ENCODE results near the gene ERI3.

ERI3 gene

DNA sequence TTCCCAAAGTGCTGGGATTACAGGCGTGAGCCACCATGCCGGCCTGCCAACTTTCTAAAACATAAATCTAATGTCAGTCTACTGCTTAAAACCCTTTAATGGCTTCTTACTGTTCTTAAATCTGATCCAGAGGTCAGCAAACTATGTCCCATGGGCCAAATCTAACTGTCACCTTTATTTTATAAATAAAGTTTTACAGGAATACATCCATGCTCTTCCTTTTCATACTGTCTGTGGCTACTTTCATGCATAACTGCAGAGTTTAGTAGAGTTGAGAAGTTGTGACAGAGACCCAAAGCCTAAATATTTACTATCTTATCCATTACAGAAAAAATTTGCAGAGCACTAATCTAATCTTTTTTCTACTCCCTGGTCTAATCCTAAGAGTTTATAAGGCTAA, 3.8 kb downstream of the ERI3 start:
- in situ Hi-C loops (cut with MboI; ENCODE audit: low sequenced_read_pairs), result no loop called here

GRCh38 chr1:44348061-44348485, 7.0 kb downstream of the ERI3 start:
- in situ Hi-C loops (cut with MboI; ENCODE audit: low sequenced_read_pairs), result no loop called here

GRCh38 chr1:44347280-44347679, 7.8 kb downstream of the ERI3 start:
- in situ Hi-C loops (cut with MboI; ENCODE audit: low sequenced_read_pairs), result no loop called here

- in situ Hi-C loops (cut with MboI; ENCODE audit: low sequenced_read_pairs), result no loop called here
Observed at GRCh38 chr1:44346878-44347277, 8.2 kb downstream of the ERI3 start.

GRCh38 chr1:44346184-44346583, 8.9 kb downstream of the ERI3 start:
- in situ Hi-C loops (cut with MboI; ENCODE audit: low sequenced_read_pairs), result no loop called here

GRCh38 chr1:44345187-44345775, 9.8 kb downstream of the ERI3 start:
- in situ Hi-C loops (cut with MboI; ENCODE audit: low sequenced_read_pairs), result no loop called here

- in situ Hi-C loops (cut with MboI; ENCODE audit: low sequenced_read_pairs), result no loop called here
Observed at GRCh38 chr1:44339731-44340130, 15.3 kb downstream of the ERI3 start.

DNA sequence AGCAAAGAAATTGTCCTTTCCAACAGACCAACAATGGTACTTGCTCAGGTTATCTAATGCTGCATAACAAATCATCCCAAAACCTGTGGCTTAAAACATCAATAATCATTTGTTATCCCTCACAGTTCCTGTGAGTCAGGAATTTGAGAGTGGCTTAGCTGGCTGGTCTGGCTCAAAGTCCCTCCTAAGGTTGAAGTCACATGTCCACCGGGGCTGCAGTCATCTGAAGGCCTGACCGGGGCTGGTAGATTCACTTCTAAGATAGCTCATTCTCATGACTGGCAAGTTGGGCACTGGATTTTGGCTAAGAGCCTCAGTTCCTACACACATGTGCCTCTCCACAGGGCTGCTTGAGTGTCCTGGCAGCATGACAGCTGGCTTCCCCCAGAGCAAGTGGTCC, 16.9 kb downstream of the ERI3 start:
- in situ Hi-C loops (cut with MboI; ENCODE audit: low sequenced_read_pairs), result no loop called here

DNA sequence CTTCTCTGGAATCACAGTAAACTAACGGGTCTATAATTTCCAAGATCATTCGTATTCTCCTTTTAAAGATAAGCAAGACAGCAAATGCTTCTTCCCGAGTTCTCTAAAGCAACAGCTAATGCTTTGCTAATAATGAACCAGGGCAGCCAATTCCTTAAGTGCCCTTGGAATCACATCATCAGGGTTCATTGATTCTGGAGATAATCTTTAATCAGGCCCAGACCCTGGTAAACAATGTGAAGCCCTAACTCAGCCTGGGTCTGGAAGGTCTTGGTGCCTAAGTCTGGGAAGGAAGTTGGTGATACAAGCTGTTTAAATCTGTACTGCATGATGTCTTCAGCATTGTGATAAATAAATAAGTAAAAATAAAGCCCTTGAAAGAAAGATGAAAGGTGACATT, 18.4 kb downstream of the ERI3 start:
- in situ Hi-C loops (cut with MboI; ENCODE audit: low sequenced_read_pairs), result no loop called here

GRCh38 chr1:44334968-44335367, 20.1 kb downstream of the ERI3 start:
- in situ Hi-C loops (cut with MboI; ENCODE audit: low sequenced_read_pairs), result no loop called here

- in situ Hi-C loops (cut with MboI; ENCODE audit: low sequenced_read_pairs), result no loop called here
Observed at GRCh38 chr1:44333376-44333775, 21.7 kb downstream of the ERI3 start.

DNA sequence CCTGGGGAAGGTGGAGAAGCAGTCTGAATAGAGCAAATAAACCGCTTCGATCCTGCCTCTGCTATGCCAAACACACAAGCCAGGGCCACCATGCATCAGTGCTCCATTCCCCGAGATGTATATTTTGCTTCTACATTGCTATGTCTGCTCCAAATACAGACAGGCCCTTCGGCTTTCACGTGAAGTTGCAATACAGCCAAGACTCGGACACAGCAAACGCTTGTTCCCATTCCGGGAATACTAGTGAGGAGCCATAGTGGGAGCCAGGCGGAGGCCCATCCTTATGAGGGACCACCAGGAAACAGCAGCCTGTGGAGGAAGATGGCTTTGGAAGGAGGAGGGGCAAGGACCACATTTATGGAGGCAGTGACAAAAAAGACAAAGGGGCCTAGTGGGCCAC, 22.6 kb downstream of the ERI3 start:
- in situ Hi-C loops (cut with MboI; ENCODE audit: low sequenced_read_pairs), result no loop called here

DNA sequence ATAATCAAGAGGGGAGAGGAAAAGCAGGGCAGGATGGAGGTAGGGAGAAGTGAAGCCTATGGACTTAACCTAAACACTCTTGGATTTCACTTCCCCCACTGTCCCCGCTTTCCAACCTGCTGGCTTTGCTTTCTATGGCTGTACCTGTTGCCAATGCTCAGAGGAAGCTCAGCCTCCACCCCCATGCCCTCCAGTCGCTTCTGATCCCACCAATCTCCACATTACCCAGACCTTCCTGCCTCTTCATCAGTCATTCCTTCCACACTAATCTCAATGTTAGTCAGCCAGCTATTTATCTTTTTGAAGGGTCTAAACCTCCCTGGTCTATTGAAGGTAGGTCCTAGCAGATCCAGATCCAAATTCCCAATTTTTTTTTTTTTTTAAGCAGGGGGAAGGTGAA, 24.1 kb downstream of the ERI3 start:
- in situ Hi-C loops (cut with MboI; ENCODE audit: low sequenced_read_pairs), result no loop called here

- in situ Hi-C loops (cut with MboI; ENCODE audit: low sequenced_read_pairs), result no loop called here
Observed at GRCh38 chr1:44328671-44329416, 26.2 kb downstream of the ERI3 start.

GRCh38 chr1:44327679-44328491, 27.2 kb downstream of the ERI3 start:
- in situ Hi-C loops (cut with MboI; ENCODE audit: low sequenced_read_pairs), result no loop called here

- in situ Hi-C loops (cut with MboI; ENCODE audit: low sequenced_read_pairs), result no loop called here
Observed at GRCh38 chr1:44326821-44327465, 28.1 kb downstream of the ERI3 start.

DNA sequence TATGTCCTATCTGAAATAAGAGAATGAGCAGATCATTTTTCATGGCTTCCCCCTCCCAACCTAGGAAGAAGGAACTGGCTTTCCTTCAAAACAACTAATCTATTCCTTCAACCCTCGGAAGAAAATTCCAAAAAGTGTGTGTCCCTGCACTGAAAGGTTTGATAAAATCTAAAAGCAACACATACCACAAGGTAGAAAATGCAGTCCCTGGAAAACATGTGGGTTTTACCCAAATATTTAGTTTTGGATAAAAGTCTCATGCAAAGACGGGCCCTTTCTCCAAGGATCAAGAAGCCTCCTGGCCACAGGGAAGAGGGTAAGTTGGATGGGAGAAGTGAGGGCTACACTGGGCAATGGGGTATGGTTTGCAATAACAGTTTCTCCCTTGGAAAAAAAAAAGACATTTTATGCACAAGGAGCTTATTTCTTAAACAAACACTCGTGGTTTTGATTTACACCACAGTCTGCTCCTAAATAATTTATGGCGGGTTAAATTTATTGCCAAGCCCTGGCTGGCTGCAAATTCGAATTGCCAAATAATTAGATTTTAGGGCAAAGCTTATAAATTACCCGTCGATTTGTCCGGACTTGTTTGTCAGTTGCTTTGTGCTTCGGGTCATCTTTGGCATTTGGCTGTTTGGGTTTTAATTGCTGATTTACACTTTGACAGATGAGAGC, 28.9 kb downstream of the ERI3 start:
- in situ Hi-C loops (cut with MboI; ENCODE audit: low sequenced_read_pairs), result no loop called here

GRCh38 chr1:44323947-44324346, 31.1 kb downstream of the ERI3 start:
- in situ Hi-C loops (cut with MboI; ENCODE audit: low sequenced_read_pairs), result no loop called here

DNA sequence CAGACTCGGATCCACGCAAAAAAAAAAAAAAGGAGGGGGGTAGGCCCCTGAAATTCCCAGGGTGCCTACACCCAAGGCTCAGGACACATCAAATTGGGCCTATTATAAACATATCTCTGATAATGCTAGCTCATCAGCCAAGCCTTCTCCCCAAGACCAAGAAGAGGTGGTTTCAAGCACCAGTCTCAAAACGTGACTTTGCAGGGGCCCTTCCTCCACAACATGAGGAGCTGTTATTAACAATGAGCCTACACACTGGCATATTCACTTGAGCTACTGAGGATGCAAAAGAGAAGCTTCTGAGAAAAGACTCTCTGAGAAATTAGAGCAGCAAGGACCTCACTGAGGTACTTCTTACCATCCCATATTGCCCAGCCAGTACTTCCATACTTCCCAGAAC, 32.7 kb downstream of the ERI3 start:
- in situ Hi-C loops (cut with MboI; ENCODE audit: low sequenced_read_pairs), result no loop called here

- in situ Hi-C loops (cut with MboI; ENCODE audit: low sequenced_read_pairs), result no loop called here
Observed at GRCh38 chr1:44321466-44321865, 33.6 kb downstream of the ERI3 start.
